ENCODE results near the gene C2CD4C.

The C2CD4C gene

DNA sequence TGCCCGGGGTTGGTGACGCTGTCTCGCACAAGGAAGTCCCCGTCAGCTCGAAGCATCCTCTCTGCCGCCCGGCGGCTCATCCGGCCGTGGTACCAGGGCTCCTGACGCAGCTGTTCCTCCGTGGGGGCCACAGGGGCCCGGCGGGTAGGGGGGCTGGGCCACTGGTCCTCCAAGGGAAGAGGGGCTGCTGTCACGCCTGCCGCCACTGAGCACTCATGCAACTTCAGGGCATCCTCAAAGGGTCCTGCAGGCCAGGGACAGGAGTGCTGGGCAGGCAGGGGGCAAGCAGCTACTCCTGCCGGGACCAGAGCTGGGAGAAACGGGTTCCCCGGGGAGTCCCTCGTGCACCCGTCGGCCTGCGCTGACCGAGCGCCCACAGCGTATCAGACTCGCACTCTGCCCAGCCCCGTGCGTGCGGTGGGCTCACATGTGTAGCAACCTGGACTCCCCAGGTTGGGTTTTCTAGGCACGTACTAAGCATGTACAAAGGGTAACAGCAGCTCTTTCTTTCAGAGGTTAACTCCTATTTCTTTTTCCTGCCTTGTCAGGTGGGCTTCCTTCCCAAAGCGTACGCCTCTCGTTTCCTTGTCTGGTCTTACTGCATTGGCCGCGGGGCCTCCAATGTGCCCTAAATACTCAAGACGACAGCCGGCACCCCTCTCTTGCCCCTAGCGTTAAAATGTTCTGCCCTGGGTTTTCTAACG lies 13.4 kb upstream of the C2CD4C start:
- peak; percentile 36 for DNase-seq (ENCODE audit: low spot score)
- TF ChIP-seq, protein P1, sequence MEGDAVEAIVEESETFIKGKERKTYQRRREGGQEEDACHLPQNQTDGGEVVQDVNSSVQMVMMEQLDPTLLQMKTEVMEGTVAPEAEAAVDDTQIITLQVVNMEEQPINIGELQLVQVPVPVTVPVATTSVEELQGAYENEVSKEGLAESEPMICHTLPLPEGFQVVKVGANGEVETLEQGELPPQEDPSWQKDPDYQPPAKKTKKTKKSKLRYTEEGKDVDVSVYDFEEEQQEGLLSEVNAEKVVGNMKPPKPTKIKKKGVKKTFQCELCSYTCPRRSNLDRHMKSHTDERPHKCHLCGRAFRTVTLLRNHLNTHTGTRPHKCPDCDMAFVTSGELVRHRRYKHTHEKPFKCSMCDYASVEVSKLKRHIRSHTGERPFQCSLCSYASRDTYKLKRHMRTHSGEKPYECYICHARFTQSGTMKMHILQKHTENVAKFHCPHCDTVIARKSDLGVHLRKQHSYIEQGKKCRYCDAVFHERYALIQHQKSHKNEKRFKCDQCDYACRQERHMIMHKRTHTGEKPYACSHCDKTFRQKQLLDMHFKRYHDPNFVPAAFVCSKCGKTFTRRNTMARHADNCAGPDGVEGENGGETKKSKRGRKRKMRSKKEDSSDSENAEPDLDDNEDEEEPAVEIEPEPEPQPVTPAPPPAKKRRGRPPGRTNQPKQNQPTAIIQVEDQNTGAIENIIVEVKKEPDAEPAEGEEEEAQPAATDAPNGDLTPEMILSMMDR (IDR thresholded peaks at IDR 0.05; ENCODE audit: extremely low read depth, insufficient read depth, missing control alignments): no peak
- in situ Hi-C loops (cut with MboI; ENCODE audit: low pct_unique_long_range_greater_than_20kb, low sequenced_read_pairs, unreplicated experiment): no loop called here

DNA sequence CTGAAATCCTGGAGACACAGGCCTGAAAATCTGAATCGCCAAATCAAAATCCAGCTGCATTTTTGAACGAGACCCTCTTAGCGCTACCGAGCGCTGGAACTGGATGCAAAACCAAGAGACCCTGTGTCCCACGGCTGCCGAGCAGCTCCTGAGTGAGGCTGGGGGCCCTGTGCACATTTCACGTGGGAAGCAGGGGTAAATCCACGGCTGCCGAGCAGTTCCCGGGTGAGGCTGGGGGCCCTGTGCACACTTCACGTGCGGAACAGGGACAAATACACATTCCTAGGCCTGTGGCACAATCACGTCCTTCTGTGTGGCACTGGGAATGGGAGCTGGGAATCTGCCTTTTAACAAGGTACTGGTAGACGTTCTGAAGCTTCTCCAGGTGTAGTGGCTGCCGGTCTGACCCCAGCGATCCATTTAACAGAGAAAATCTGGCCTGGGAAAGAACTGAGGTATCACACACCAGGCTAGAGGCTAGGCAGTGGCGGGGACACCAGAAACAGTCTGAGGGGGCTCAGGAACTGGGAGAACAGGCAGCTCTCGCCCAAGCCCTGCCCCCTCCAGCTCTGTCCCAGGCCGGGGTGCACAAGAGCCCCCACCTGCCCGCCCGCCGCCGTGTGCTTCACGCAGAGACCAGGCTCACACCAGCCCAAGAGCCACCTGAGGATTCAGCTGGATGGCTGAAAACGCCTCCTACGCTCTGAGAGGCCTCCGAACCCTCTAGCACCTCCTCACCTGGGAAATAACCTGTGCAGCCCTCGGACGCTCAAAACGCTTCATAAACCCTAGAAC lies 11.0 kb upstream of the C2CD4C start:
- TF ChIP-seq, protein P1 (IDR thresholded peaks at IDR 0.05; ENCODE audit: extremely low read depth, insufficient read depth, missing control alignments): no peak
- DNase-seq (ENCODE audit: low spot score): no peak
- in situ Hi-C loops (cut with MboI; ENCODE audit: low pct_unique_long_range_greater_than_20kb, low sequenced_read_pairs, unreplicated experiment): no loop called here

DNA sequence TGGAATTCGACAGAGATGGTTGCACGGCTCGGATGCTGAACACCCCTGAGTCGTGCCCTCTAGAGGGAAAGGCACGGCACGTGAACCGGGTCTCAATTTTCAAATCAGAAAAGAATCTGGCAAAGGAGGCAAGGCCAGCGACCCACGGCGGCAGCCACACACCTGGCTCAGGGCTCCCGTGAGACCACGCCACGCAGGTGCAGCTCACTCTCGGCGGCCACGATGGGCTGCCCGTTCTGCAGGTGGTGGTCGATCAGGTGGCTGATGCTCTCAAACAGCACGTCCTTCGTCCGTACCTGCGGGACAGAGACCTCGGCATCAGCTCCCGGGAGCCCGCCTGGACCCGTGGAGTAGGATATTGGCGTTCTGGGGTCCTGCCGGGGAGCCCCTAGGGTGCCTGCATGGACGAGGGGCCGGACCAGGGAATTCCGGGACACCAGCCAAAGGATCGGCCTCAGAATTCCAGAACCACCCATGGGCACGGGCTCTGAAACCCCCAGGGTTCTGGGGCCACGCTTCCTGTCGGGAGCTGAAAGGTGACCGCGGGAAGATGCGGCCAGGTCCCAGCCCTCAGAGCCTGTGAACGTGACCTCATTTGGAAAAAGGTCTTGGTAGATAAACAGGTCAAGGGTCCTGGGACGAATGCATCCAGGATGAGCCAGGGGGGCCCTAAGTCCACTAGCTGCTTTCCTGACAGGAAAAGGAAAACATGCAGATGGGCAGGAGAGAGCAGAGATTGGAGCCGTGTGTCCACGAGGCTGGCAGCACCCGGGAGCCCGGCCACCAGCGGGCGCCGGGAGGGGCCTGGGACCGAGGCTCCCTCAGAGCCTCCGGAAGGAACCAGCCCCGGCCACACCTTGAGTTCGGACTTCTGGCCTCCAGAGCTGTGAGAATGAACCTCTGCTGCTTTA lies 10.1 kb upstream of the C2CD4C start:
- peak; percentile 38 for DNase-seq (ENCODE audit: low spot score)
- TF ChIP-seq, protein P1 (IDR thresholded peaks at IDR 0.05; ENCODE audit: extremely low read depth, insufficient read depth, missing control alignments): no peak
- in situ Hi-C loops (cut with MboI; ENCODE audit: low pct_unique_long_range_greater_than_20kb, low sequenced_read_pairs, unreplicated experiment): no loop called here

DNA sequence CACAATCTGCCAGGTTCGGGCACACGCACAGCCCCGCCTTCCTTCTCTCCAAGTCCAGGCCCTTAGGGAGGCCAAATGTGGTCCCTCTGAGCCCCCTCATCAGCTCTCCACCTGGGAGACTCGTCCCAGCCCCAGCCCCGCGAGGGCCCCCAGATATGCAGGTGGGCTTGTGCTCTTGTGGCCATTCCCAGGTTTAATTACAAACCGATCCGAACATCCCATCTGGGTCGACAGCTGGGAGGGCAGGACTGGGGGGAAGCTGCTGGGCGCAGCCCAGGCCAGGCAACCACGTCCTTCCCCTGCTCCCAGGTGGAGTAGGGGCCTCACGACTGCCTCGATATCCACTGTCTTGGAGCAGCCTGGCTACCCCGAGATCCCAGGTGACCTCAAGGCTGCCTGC lies 7.5 kb upstream of the C2CD4C start:
- in situ Hi-C loops (cut with MboI; ENCODE audit: low pct_unique_long_range_greater_than_20kb, low sequenced_read_pairs, unreplicated experiment): no loop called here
- TF ChIP-seq, protein P1 (IDR thresholded peaks at IDR 0.05; ENCODE audit: extremely low read depth, insufficient read depth, missing control alignments): no peak
- DNase-seq (ENCODE audit: low spot score): no peak

DNA sequence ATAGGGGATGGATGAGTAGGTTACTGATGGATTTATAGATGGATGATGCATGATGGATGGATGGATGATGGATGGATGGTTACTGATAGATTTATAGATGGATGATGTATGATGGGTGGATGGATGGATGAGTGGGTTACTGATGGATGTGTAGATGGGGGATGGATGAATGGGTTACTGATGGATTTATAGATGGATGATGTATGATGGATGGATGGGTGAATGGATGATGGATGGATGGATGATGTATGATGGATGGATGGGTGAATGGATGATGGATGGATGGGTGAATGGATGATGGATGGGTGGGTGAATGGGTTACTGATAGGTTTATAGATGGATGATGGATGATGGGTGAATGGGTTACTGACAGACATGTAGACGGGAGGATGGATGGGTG lies 6.3 kb upstream of the C2CD4C start:
- in situ Hi-C loops (cut with MboI; ENCODE audit: low pct_unique_long_range_greater_than_20kb, low sequenced_read_pairs, unreplicated experiment): no loop called here
- no peak for DNase-seq (ENCODE audit: low spot score)

More for the DNA sequence above, 6.3 kb upstream of the C2CD4C start:
- TF ChIP-seq, protein P1 (IDR thresholded peaks at IDR 0.05; ENCODE audit: extremely low read depth, insufficient read depth, missing control alignments): no peak

Data from GM13977 (cell line).